Measurements from ENCODE around the gene SYCP1. TPM values are rescaled to one million over a fixed set of nuclear protein-coding genes. Genes with fewer than 3 reads are reported as not detected.
"Not testable (repeated sequence)": the region's sequence is repeated elsewhere in the genome, so short reads cannot be mapped to it uniquely, and the experiment has no call there.

The SYCP1 gene
- total RNA-seq, 3 donors from 2014 or later (not counting 1 experiment from before 2014, with no cell fraction given) = not detected

DNA sequence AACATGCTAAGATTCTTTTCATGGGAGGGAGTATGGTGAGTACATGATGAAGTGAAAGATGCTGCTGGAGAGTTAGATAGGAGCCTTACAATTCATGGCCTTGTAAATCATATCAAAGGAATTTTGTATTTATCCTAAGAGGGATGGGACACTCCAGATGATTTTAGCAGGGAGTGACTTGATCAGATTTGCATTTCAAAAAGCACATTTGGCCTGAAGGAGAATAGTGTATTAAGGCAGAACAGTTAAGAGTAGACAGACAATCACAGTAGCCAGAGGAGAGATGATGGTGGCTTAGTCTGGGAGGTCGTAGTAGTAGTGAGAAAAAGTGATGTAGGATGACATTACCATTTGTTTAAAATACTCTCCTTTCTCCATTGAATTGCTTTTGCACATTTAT lies 48.8 kb downstream of the SYCP1 start:
- H3K4me3 ChIP-seq (ENCODE audit: low read length) = no peak overlapping the region
- no peaks in the 10 kb centered on the region for H3K36me3 ChIP-seq (ENCODE audit: control insufficient read depth, insufficient read depth, low read length)
- H3K27me3 ChIP-seq (ENCODE audit: control insufficient read depth, insufficient read depth, low read length) = no peaks in the 10 kb centered on the region
- intact Hi-C loops (cut with micrococcal nuclease) = no loop called here
- WGBS (ENCODE audit: insufficient coverage) = 75% methylated on average over 1 of the region's 1 CpG
- Mint-ChIP-seq H3K36me3 (no peaks in the 10 kb centered on the region), H3K9me3 (no peaks in the 10 kb centered on the region), H3K4me3 (no peak overlapping the region), H3K27me3 (ENCODE audit: low read depth in 2 of 2) (peaks cover 14 to 43% of the 10 kb centered on the region in 2 donors), H3K4me1 (no peaks in the 10 kb centered on the region), H3K27ac (no peak overlapping the region)
- ATAC-seq = no peak
- no peak for DNase-seq
- H3K9me3 ChIP-seq (ENCODE audit: control insufficient read depth, insufficient read depth, low read length) = no peaks in the 10 kb centered on the region
- H3K27ac ChIP-seq (ENCODE audit: low read length) = no peak overlapping the region
- TF ChIP-seq, protein P1, sequence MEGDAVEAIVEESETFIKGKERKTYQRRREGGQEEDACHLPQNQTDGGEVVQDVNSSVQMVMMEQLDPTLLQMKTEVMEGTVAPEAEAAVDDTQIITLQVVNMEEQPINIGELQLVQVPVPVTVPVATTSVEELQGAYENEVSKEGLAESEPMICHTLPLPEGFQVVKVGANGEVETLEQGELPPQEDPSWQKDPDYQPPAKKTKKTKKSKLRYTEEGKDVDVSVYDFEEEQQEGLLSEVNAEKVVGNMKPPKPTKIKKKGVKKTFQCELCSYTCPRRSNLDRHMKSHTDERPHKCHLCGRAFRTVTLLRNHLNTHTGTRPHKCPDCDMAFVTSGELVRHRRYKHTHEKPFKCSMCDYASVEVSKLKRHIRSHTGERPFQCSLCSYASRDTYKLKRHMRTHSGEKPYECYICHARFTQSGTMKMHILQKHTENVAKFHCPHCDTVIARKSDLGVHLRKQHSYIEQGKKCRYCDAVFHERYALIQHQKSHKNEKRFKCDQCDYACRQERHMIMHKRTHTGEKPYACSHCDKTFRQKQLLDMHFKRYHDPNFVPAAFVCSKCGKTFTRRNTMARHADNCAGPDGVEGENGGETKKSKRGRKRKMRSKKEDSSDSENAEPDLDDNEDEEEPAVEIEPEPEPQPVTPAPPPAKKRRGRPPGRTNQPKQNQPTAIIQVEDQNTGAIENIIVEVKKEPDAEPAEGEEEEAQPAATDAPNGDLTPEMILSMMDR (IDR thresholded peaks at IDR 0.05) = no peak
- H3K4me1 ChIP-seq (ENCODE audit: control insufficient read depth, insufficient read depth, low read length) = no peaks in the 10 kb centered on the region

DNA sequence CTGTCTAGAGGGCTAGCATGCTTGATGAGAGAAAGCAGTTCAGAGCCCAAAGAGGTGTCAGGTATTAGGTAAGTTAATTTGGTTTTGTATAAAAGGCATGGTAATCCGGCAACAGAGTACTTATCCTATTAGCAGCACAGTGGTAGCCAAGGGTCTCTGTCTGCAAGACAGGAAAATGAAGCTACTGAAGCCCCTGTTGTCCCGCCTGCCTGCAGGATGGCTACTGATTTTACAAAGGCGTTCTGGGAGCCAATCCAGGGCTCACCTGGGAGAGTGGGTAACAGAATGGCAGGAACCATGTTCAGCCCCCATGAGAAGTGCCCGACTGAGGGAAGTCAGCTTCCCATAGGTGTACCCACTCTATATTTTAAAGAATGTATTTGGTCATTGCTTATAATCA lies 61.1 kb downstream of the SYCP1 start:
- ATAC-seq; H3K9me3 ChIP-seq (ENCODE audit: control insufficient read depth, insufficient read depth, low read length); H3K27ac ChIP-seq (ENCODE audit: low read length); H3K27me3 ChIP-seq (ENCODE audit: control insufficient read depth, insufficient read depth, low read length); H3K4me1 Mint-ChIP-seq; H3K4me3 ChIP-seq (ENCODE audit: low read length); H3K36me3 ChIP-seq (ENCODE audit: control insufficient read depth, insufficient read depth, low read length); H3K4me1 ChIP-seq (ENCODE audit: control insufficient read depth, insufficient read depth, low read length); intact Hi-C loops (cut with micrococcal nuclease); DNase-seq; H3K4me3 Mint-ChIP-seq; H3K27ac Mint-ChIP-seq; H3K9me3 Mint-ChIP-seq; H3K36me3 Mint-ChIP-seq: not testable (repeated sequence)
- WGBS (ENCODE audit: insufficient coverage) = 81% methylated on average over 3 of the region's 4 CpGs
- H3K27me3 Mint-ChIP-seq (ENCODE audit: low read depth in 2 of 2) = peaks cover 25 to 54% of the 10 kb centered on the region in 2 donors

DNA sequence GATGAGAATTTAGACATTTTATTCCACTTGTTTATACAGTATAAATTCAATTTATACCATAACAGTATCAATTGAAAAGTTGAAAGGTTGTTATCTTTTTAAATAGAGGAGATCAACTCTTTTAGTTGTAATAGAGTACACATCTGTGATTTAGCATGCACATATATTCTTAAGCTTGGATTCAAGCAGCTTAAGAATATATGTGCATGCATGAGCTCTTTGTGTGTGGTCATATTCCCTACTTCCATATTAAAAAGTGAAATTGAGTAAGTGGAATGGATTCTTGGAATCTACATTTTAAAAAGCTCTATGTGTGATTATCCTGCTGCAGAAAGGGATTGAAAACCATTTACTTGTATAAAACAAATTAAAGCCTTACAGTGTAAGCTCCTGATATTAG lies 71.9 kb downstream of the SYCP1 start:
- no peaks in the 10 kb centered on the region for H3K9me3 ChIP-seq (ENCODE audit: control insufficient read depth, insufficient read depth, low read length)
- Mint-ChIP-seq H3K4me1 (peaks cover 0 to 4% of the 10 kb centered on the region in 2 donors), H3K36me3 (peaks cover 9% of the 10 kb centered on the region), H3K27me3 (ENCODE audit: low read depth in 2 of 2) (peaks cover 29 to 61% of the 10 kb centered on the region in 2 donors), H3K9me3 (peaks cover 2 to 4% of the 10 kb centered on the region in 2 donors), H3K27ac (no peak overlapping the region), H3K4me3 (no peak overlapping the region)
- H3K36me3 ChIP-seq (ENCODE audit: control insufficient read depth, insufficient read depth, low read length) = no peaks in the 10 kb centered on the region
- no peak overlapping the region for H3K27ac ChIP-seq (ENCODE audit: low read length)
- DNase-seq (no peak), ATAC-seq (no peak)
- TF ChIP-seq, protein P1 (IDR thresholded peaks at IDR 0.05) = no peak
- H3K4me1 ChIP-seq (ENCODE audit: control insufficient read depth, insufficient read depth, low read length) = no peaks in the 10 kb centered on the region
- H3K4me3 ChIP-seq (ENCODE audit: low read length) = no peak overlapping the region
- peaks cover 9% of the 10 kb centered on the region for H3K27me3 ChIP-seq (ENCODE audit: control insufficient read depth, insufficient read depth, low read length)
- intact Hi-C loops (cut with micrococcal nuclease) = no loop called here

DNA sequence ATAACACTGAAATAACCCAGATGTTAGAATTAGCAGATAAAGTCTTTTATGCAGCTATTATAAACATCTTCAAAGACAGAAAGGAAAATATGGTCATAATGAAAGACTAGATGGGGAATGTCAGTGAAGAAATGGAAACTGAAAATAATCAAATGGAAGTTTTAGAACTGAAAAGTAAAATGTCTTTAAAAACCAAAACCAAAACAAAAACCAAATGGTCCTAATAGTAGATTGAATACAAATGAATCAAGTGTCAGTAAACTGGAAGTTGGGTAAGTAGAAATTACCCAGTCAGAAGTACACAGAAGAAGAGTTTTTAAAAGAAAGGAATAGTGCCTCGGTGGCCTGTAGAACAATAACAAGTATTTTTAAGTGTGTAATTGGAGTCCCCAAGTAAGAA lies 72.7 kb downstream of the SYCP1 start:
- 88% methylated on average over 1 of the region's 1 CpG for WGBS (ENCODE audit: insufficient coverage)
- no peak for DNase-seq
- Histone ChIP-seq H3K4me3 (ENCODE audit: low read length) (no peak overlapping the region), H3K9me3 (ENCODE audit: control insufficient read depth, insufficient read depth, low read length) (peaks cover under 1% of the 10 kb centered on the region), H3K27me3 (ENCODE audit: control insufficient read depth, insufficient read depth, low read length) (peaks cover 9% of the 10 kb centered on the region), H3K36me3 (ENCODE audit: control insufficient read depth, insufficient read depth, low read length) (no peaks in the 10 kb centered on the region), H3K4me1 (ENCODE audit: control insufficient read depth, insufficient read depth, low read length) (no peaks in the 10 kb centered on the region), H3K27ac (ENCODE audit: low read length) (no peak overlapping the region)
- H3K4me1 Mint-ChIP-seq = peaks cover 0 to 4% of the 10 kb centered on the region in 2 donors
- peaks cover 2 to 4% of the 10 kb centered on the region in 2 donors for H3K9me3 Mint-ChIP-seq
- intact Hi-C loops (cut with micrococcal nuclease) = no loop called here
- no peak for ATAC-seq
- no peak overlapping the region for H3K27ac Mint-ChIP-seq
- H3K27me3 Mint-ChIP-seq (ENCODE audit: low read depth in 2 of 2) = peaks cover 25 to 54% of the 10 kb centered on the region in 2 donors
- peaks cover 9% of the 10 kb centered on the region for H3K36me3 Mint-ChIP-seq
- TF ChIP-seq, protein P1 (IDR thresholded peaks at IDR 0.05) = no peak
- no peak overlapping the region for H3K4me3 Mint-ChIP-seq
